Brain pericyte (primary cell): Measurements from ENCODE around the gene JUNB.
"Not testable (repeated sequence)": the region's sequence is repeated elsewhere in the genome, so short reads cannot be mapped to it uniquely, and the experiment has no call there.

Experiments used
- DNase-seq: peaks from one replicate; pipeline ENCODE4 v3.0.0-alpha.2; 2012; ENCODE audit warnings: low read depth, low spot score

JUNB gene

GRCh38 chr19:12789098-12789903 lies 2.0 kb upstream of the JUNB start:
- DNase-seq = no peak

DNA sequence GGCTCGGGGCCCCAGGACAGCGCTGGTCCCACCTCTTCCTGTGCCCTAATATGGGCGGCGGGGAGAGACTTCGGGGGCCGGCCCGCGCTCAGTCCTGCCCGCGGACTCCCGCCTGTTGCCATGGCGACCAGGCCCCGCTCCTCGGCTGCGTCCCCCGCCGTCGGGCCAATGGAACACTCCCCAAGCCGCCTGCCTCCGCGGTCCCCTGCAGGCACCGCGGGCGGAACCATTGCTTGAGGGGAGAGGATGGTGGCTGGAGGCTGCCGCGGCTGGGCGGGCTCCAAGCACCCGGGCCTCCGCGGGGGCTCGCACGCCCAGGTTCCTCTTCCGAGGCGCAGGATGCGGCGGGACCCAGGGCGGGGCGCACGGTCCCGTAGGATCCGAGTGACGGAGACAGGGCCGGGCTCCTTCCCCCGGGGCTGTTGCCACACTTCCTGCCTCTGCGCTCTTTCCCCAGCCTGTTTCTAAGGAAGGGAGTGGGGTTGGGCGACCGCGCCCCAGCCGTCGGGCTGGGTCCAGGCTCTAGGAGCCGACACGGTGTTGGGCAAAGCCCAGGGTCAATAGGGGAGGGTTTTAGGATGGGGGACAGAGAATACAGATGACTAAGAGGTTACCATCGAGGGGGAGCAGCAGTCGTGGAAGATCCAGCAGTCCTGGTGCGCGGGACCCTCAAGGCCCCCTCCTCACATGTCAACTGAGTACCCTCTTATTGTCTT lies 1.2 kb upstream of the JUNB start:
- DNase-seq = peak; percentile 87

DNA sequence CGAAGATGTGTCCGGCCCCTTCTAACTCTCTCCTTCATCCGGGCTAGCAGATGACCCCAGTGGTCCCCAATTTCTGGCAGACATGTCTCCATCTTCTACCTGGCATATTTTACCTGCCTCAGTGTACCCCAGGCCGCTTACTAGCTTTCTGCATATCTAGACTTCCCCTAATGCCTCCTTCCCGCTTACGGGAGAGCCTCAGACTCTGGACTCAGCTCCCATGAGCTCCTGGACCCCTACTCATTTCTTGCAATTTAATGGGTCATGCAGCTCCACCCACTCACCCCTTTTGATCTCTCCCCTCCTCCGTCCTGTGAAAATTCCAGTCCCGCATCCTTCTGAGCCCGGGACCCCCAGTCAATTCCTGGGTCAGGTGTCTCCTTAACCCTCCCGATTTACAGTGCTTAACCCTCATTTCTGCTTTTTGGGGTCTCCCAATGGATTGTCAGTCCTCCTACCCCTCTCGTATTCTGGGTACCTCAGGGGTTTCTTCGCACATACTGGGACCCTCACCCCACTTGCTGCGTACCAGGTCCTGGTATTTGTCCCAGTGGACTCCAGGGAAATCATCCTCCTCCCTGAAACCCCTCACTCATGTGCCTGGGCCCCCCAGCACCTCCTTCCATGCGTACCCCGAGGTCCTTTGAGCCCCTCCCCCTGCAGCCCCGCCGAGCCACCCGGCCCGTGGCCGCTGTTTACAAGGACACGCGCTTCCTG lies 500 bp upstream of the JUNB start:
- no peak for DNase-seq

DNA sequence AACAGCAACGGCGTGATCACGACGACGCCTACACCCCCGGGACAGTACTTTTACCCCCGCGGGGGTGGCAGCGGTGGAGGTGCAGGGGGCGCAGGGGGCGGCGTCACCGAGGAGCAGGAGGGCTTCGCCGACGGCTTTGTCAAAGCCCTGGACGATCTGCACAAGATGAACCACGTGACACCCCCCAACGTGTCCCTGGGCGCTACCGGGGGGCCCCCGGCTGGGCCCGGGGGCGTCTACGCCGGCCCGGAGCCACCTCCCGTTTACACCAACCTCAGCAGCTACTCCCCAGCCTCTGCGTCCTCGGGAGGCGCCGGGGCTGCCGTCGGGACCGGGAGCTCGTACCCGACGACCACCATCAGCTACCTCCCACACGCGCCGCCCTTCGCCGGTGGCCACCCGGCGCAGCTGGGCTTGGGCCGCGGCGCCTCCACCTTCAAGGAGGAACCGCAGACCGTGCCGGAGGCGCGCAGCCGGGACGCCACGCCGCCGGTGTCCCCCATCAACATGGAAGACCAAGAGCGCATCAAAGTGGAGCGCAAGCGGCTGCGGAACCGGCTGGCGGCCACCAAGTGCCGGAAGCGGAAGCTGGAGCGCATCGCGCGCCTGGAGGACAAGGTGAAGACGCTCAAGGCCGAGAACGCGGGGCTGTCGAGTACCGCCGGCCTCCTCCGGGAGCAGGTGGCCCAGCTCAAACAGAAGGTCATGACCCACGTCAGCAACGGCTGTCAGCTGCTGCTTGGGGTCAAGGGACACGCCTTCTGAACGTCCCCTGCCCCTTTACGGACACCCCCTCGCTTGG lies 966 bp downstream of the JUNB start:
- DNase-seq = no peak

DNA sequence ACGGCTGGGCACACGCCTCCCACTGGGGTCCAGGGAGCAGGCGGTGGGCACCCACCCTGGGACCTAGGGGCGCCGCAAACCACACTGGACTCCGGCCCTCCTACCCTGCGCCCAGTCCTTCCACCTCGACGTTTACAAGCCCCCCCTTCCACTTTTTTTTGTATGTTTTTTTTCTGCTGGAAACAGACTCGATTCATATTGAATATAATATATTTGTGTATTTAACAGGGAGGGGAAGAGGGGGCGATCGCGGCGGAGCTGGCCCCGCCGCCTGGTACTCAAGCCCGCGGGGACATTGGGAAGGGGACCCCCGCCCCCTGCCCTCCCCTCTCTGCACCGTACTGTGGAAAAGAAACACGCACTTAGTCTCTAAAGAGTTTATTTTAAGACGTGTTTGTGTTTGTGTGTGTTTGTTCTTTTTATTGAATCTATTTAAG lies 1.6 kb downstream of the JUNB start:
- DNase-seq = no peak

GRCh38 chr19:12793290-12794195 lies 2.3 kb downstream of the JUNB start:
- peak; percentile 81 for DNase-seq

DNA sequence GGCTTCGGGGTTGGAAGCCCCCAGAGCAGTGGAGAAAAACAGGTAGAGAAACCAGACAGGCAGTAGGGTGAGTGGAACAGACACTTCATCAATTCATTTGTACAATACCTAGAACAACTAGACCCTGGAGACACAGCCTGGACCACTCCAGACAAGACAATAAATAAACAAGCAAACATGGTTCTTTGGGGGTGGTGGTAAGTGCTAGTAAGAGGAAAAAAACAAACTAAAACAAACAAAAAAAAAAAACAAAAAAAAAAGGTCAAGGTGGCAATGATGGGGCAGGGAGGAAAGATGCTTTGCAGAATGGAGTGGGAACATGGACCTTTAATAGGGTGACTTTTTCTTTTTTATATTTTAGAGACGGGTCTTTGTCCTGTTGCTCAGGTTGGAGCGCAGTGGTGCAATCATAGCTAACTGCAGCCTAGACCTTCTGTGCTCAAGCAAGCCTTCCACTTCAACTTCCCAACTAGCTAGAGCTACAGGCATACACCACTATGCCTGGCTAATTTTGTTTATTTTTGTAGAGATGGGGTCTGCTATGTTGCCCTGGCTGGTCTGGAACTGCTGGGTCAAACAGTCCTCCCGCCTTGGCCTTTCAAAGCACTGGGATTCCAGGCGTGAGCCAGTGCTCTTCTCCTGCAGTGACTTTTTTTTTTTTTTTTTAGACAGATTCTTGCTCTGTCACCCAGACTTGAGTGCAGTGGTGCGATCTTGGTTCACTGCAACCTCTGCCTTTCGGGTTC lies 3.1 kb downstream of the JUNB start:
- DNase-seq = no peak

- no peak for DNase-seq
Measured at GRCh38 chr19:12794971-12795381, 3.7 kb downstream of the JUNB start.

GRCh38 chr19:12796146-12797071 lies 5.1 kb downstream of the JUNB start:
- DNase-seq = no peak

- DNase-seq = no peak
Measured at GRCh38 chr19:12797141-12797587, 5.9 kb downstream of the JUNB start.

DNA sequence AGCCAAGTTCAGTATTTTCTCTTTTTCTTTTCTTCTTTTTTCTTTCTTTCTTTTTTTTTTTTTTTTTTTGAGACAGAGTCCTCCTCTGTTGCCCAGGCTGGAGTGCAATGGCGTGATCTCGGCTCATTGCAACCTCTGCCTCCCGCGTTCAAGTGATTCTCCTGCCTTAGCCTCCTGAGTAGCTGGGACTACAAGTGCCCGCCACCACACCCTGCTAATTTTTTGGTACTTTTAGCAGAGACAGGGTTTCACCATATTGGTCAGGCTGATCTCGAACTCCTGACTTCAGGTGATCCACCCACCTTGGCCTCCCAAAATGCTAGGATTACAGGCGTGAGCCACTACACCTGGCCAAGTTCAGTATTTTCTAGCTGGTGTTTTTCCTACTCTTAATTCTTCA lies 6.3 kb downstream of the JUNB start:
- not testable (repeated sequence) for DNase-seq

DNA sequence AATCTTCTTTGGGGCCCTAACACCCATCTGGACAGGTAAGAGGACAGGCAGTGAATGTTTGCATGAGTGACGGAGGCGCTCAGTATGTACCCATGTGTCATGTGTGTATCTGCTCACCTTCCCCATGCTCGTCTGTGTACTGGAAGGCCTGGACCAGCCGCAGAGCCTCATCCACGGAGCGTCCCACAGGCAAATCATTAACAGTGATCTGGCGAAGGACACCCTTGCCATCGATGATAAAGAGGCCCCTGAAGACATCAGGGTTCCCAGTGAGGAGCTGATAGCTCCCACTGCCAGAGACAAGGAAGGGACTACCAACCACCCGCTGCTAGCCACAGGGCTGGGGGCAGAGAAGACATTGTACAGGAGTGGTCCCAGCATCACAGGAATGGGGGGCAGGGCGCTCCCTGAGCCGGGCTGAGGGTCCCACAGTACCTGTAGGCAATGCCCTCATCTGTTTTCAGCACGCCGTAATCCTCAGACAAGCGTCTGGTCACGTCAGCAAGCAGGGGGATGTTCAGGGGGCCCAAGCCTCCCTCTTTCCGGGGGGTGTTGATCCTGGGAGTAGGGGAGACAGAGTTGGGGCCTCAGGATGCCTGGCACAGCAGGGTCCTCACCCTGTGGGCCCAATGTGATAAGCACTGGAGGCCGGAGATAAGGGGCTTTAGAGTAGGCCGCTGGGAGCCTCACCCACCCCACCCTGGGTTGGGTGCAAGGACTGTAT lies 8.6 kb downstream of the JUNB start:
- DNase-seq = no peak

DNA sequence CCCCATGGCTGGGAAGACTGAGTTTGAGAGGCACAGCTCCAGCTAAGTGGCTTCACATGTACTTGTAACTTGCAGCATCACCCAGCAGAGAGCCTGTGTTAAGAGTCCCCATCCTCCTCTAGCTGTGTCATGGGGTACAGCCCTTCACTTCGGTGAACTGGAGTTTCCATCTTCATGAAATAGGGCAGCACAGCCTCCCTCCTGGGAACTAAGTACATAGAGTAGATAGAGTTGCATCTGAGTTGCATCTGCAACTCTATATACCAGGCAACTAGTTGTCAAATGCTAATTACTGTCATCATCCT lies 9.1 kb downstream of the JUNB start:
- DNase-seq = no peak

- no peak for DNase-seq
Measured at GRCh38 chr19:12800923-12801465, 9.7 kb downstream of the JUNB start.

DNA sequence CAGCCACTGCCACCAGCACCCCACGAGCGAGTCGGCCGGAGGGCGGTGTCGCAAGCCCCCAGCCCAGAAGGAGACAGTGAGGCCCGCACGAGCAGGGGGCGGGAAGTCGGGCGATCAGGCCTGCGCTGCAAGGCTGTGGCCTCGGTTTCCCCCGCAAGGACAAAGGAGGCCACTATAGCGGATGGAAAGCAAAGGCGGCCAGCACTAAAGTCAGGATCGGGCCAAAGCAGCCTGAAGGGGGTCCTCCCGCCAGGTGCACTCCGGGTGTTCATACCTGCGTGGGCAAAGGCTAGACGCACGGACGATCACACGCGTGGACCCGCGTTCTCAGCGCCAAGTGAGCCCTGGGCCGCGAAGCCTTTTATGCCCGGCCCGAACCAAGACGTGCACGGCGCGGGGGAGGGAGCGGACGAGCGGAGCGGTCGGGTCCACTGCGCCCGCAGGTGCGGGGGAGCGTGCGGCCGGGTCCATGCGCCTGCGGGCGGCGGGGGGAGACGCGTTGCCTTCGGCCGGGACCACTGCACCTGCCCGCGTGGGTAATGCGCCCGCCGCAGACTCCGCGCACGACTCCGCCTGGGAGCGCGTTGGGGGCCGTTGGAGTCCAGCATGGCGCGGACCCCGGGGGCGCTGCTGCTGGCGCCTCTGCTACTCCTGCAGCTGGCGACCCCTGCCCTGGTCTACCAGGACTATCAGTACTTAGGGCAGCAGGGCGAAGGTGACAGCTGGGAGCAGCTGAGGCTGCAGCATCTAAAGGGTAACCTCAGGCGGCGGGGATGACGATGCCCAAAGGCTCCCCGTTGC lies 10.4 kb downstream of the JUNB start, which contains the start of the genes PRDX2 and THSD8:
Gene PRDX2 (minus strand): TSS at position 335 of the 801 bp plus-strand sequence. CDS start 539 bp downstream, outside the sequence.
Gene THSD8 (plus strand): TSS at position 604 of the 801 bp plus-strand sequence. CDS start 3 bp downstream, at position 607.
- DNase-seq = no peak

DNA sequence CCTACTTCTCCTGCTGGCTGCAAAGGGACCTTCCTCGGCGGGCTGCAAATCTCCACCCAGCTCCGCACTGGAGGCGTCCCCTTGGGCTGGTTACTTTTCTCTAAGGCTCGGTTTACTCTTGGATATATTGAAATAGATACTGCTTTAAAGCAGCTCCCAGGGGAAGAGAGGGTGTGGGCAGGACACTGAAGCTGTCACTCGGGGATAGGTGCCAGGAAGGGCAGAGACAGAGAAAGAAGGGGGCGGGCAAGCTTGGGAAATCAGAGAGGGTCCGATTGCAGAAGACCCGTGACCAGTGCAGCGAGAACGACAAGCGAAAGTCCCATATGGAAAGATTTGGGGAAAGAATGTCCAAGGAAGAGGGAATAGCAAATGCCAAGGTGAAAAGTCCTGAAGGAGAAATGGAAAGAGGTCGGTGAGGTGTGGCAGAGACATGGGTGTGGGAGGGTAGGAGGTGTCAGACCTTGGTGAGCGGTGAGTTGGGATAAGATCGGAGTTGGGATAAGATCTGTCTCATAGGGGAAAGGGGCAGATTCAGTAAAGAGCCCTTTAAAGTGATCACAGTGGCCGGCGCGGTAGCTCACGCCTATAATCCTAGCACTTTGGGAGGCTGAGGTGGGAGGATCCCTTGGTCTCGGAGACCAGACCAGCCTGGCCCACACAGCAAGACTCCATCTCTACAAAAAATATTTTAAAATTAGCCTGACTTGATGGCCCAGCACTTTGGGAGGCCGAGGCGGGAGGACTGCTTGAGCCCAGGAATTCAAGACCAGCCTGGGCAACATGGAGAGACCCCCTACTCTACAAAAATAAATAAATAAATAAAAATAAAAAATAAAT lies 11.2 kb downstream of the JUNB start:
- no peak for DNase-seq
